ENCODE results near the gene GPR155. TPM values are rescaled to one million over a fixed set of nuclear protein-coding genes. Genes with fewer than 3 reads are reported as not detected.

GPR155 gene
- polyA plus RNA-seq, 3 donors = 3.4 to 7.6 (median 7.0) TPM

GRCh38 chr2:174454566-174454965 lies 32.3 kb downstream of the GPR155 start:
- peaks cover 31 to 38% of the 10 kb centered on the region in 2 donors for H3K36me3 Mint-ChIP-seq
- H3K36me3 ChIP-seq (replicated peaks in 1 of 2; ENCODE audit: control insufficient read depth in 1 of 2, insufficient read depth in 2 of 2, low read length in 2 of 2) = peaks cover 2 to 14% of the 10 kb centered on the region in 2 donors

GRCh38 chr2:174450021-174450816 lies 36.6 kb downstream of the GPR155 start:
- WGBS (ENCODE audit: insufficient coverage) = 100% methylated on average over 1 of the region's 4 CpGs
- Histone ChIP-seq H3K4me2 (replicated peaks; ENCODE audit: extremely low read depth, low read length, poor library complexity, severe bottlenecking) (no peak overlapping the region), H3K4me1 (ENCODE audit: control insufficient read depth in 1 of 2, insufficient read depth in 2 of 2, low read length in 2 of 2) (no peaks in the 10 kb centered on the region), H2AFZ (ENCODE audit: insufficient read depth, low read depth, low read length, poor library complexity, severe bottlenecking) (no peak overlapping the region), H3K9ac (ENCODE audit: insufficient read depth, low read length, poor library complexity, severe bottlenecking) (no peak overlapping the region), H3K27me3 (ENCODE audit: control insufficient read depth in 2 of 2, insufficient read depth in 2 of 2, low read length in 2 of 2) (no peaks in the 10 kb centered on the region), H3K4me3 (replicated peaks in 1 of 3; ENCODE audit: low read depth in 2 of 3, low read length in 3 of 3) (no peak overlapping the region), H3K27ac (ENCODE audit: low read depth in 1 of 2, low read length in 2 of 2) (no peak overlapping the region), H3K9me3 (replicated peaks in 1 of 2; ENCODE audit: control insufficient read depth in 1 of 2, insufficient read depth in 1 of 2, low read length in 2 of 2) (no peaks in the 10 kb centered on the region), H3K36me3 (replicated peaks in 1 of 2; ENCODE audit: control insufficient read depth in 1 of 2, insufficient read depth in 2 of 2, low read length in 2 of 2) (peaks cover 0 to 9% of the 10 kb centered on the region in 2 donors), H4K20me1 (ENCODE audit: insufficient read depth, low read length) (no peaks in the 10 kb centered on the region), H3K79me2 (ENCODE audit: insufficient read depth, low read length) (no peaks in the 10 kb centered on the region)
- Mint-ChIP-seq H3K9me3 (peaks cover 0 to 1% (median 0%) of the 10 kb centered on the region in 7 donors), H3K36me3 (peaks cover 34 to 40% of the 10 kb centered on the region in 2 donors), H3K27ac (no peak overlapping the region), H3K4me1 (no peaks in the 10 kb centered on the region), H3K4me3 (no peak overlapping the region), H3K27me3 (ENCODE audit: low read depth in 3 of 3) (peaks cover 0 to 6% (median 0%) of the 10 kb centered on the region in 3 donors)
- DNase-seq = no peak
- intact Hi-C loops (cut with micrococcal nuclease) = no loop called here
- no peak for TF ChIP-seq CTCF (IDR thresholded peaks at IDR 0.05)

More at GRCh38 chr2:174454566-174454965, 32.3 kb downstream of the GPR155 start:
- Histone ChIP-seq H3K4me3 (replicated peaks in 1 of 3; ENCODE audit: low read depth in 2 of 3, low read length in 3 of 3) (no peak overlapping the region), H3K79me2 (ENCODE audit: insufficient read depth, low read length) (no peaks in the 10 kb centered on the region), H3K4me2 (replicated peaks; ENCODE audit: extremely low read depth, low read length, poor library complexity, severe bottlenecking) (no peak overlapping the region), H3K4me1 (ENCODE audit: control insufficient read depth in 1 of 2, insufficient read depth in 2 of 2, low read length in 2 of 2) (no peaks in the 10 kb centered on the region), H4K20me1 (ENCODE audit: insufficient read depth, low read length) (no peaks in the 10 kb centered on the region), H3K27me3 (ENCODE audit: control insufficient read depth in 2 of 2, insufficient read depth in 2 of 2, low read length in 2 of 2) (no peaks in the 10 kb centered on the region), H3K9ac (ENCODE audit: insufficient read depth, low read length, poor library complexity, severe bottlenecking) (no peak overlapping the region), H3K27ac (ENCODE audit: low read depth in 1 of 2, low read length in 2 of 2) (no peak overlapping the region), H2AFZ (ENCODE audit: insufficient read depth, low read depth, low read length, poor library complexity, severe bottlenecking) (no peak overlapping the region), H3K9me3 (replicated peaks in 1 of 2; ENCODE audit: control insufficient read depth in 1 of 2, insufficient read depth in 1 of 2, low read length in 2 of 2) (no peaks in the 10 kb centered on the region)
- peak overlapping the region in 1 of 7 donors; percentile 55 for H3K27ac Mint-ChIP-seq
- no peak overlapping the region for H3K4me3 Mint-ChIP-seq
- no peak for DNase-seq
- WGBS (ENCODE audit: insufficient coverage) = 55% methylated on average over 1 of the region's 2 CpGs
- no peak for TF ChIP-seq CTCF (IDR thresholded peaks at IDR 0.05)
- no peaks in the 10 kb centered on the region for H3K4me1 Mint-ChIP-seq
- intact Hi-C loops (cut with micrococcal nuclease) = no loop called here
- peaks cover 0 to 6% (median 0%) of the 10 kb centered on the region in 3 donors for H3K27me3 Mint-ChIP-seq (ENCODE audit: low read depth in 3 of 3)
- H3K9me3 Mint-ChIP-seq = no peaks in the 10 kb centered on the region
